ENCODE results near the gene MAGEL2.

The MAGEL2 gene

GRCh38 chr15:23647421-23648370 lies at the start of gene MAGEL2:
MAGEL2 (minus strand) TSS chr15:23647867; CDS start chr15:23647742, 125 bp downstream.
- no peak within 1 kb of the TSS for H3K4me3 ChIP-seq (replicated peaks; ENCODE audit: low read depth, low read length)
- no peak for TF ChIP-seq CTCF (IDR thresholded peaks at IDR 0.05; ENCODE audit: insufficient read depth, low read length, poor library complexity, severe bottlenecking)
- no peaks in the 10 kb centered on the region for H3K27me3 ChIP-seq (replicated peaks; ENCODE audit: control insufficient read depth, insufficient read depth, low read length)
- no peak for DNase-seq (ENCODE audit: extremely low read depth, insufficient read length)
- no peaks in the 10 kb centered on the region for H3K36me3 ChIP-seq (ENCODE audit: control insufficient read depth, insufficient read depth, low read length)

- no peaks in the 10 kb centered on the region for H3K36me3 ChIP-seq (ENCODE audit: control insufficient read depth, insufficient read depth, low read length)
- H3K4me3 ChIP-seq (replicated peaks; ENCODE audit: low read depth, low read length) = no peak overlapping the region
- H3K27me3 ChIP-seq (replicated peaks; ENCODE audit: control insufficient read depth, insufficient read depth, low read length) = no peaks in the 10 kb centered on the region
- TF ChIP-seq CTCF (IDR thresholded peaks at IDR 0.05; ENCODE audit: insufficient read depth, low read length, poor library complexity, severe bottlenecking) = no peak
- no peak for DNase-seq (ENCODE audit: extremely low read depth, insufficient read length)
Measured at GRCh38 chr15:23695282-23695681, 47.6 kb upstream of the MAGEL2 start.

- TF ChIP-seq CTCF (IDR thresholded peaks at IDR 0.05; ENCODE audit: insufficient read depth, low read length, poor library complexity, severe bottlenecking) = no peak
- H3K4me3 ChIP-seq (replicated peaks; ENCODE audit: low read depth, low read length) = no peak overlapping the region
- H3K36me3 ChIP-seq (ENCODE audit: control insufficient read depth, insufficient read depth, low read length) = no peaks in the 10 kb centered on the region
- no peaks in the 10 kb centered on the region for H3K27me3 ChIP-seq (replicated peaks; ENCODE audit: control insufficient read depth, insufficient read depth, low read length)
- no peak for DNase-seq (ENCODE audit: extremely low read depth, insufficient read length)
Measured at GRCh38 chr15:23694592-23694991, 46.9 kb upstream of the MAGEL2 start.

- DNase-seq (ENCODE audit: extremely low read depth, insufficient read length) = no peak
- Histone ChIP-seq H3K27me3 (replicated peaks; ENCODE audit: control insufficient read depth, insufficient read depth, low read length) (no peaks in the 10 kb centered on the region), H3K4me3 (replicated peaks; ENCODE audit: low read depth, low read length) (no peak overlapping the region), H3K36me3 (ENCODE audit: control insufficient read depth, insufficient read depth, low read length) (no peaks in the 10 kb centered on the region)
- TF ChIP-seq CTCF (IDR thresholded peaks at IDR 0.05; ENCODE audit: insufficient read depth, low read length, poor library complexity, severe bottlenecking) = no peak
Measured at GRCh38 chr15:23690450-23690852, 42.8 kb upstream of the MAGEL2 start.

GRCh38 chr15:23690015-23690414 lies 42.3 kb upstream of the MAGEL2 start:
- no peak for DNase-seq (ENCODE audit: extremely low read depth, insufficient read length)
- no peak for TF ChIP-seq CTCF (IDR thresholded peaks at IDR 0.05; ENCODE audit: insufficient read depth, low read length, poor library complexity, severe bottlenecking)
- Histone ChIP-seq H3K4me3 (replicated peaks; ENCODE audit: low read depth, low read length) (no peak overlapping the region), H3K36me3 (ENCODE audit: control insufficient read depth, insufficient read depth, low read length) (no peaks in the 10 kb centered on the region), H3K27me3 (replicated peaks; ENCODE audit: control insufficient read depth, insufficient read depth, low read length) (no peaks in the 10 kb centered on the region)

Measured in GM06990 (cell line).